T-helper 2 cell treated with Interferon-gamma antibody and Interleukin-4, amounts not matched to agents 5 μg/mL and 100 μg/mL, for 36 hours (primary cell): ENCODE results near the gene NEK1.

Experiments
- DNase-seq: peaks from one replicate; pipeline ENCODE4 v3.0.0; 2021; ENCODE audit warnings: low spot score
- H3K27ac Mint-ChIP-seq: one replicate; pipeline ENCODE4 v1.8.0; 2021; ENCODE audit warnings: mild to moderate bottlenecking, mixed read lengths
- H3K27me3 Mint-ChIP-seq: one replicate; pipeline ENCODE4 v1.8.0; 2021; ENCODE audit warnings: low read depth, mixed read lengths
- H3K36me3 Mint-ChIP-seq: one replicate; pipeline ENCODE4 v1.8.0; 2021; ENCODE audit warnings: low read depth, mixed read lengths
- H3K4me1 Mint-ChIP-seq: one replicate; pipeline ENCODE4 v1.8.0; 2021; ENCODE audit warnings: low read depth, mixed read lengths
- H3K4me3 Mint-ChIP-seq: one replicate; pipeline ENCODE4 v1.8.0; 2022; ENCODE audit warnings: mild to moderate bottlenecking, moderate library complexity, mixed read lengths
- H3K9me3 Mint-ChIP-seq: one replicate; pipeline ENCODE4 v1.8.0; 2021; ENCODE audit warnings: mixed read lengths

Gene NEK1, protein sequence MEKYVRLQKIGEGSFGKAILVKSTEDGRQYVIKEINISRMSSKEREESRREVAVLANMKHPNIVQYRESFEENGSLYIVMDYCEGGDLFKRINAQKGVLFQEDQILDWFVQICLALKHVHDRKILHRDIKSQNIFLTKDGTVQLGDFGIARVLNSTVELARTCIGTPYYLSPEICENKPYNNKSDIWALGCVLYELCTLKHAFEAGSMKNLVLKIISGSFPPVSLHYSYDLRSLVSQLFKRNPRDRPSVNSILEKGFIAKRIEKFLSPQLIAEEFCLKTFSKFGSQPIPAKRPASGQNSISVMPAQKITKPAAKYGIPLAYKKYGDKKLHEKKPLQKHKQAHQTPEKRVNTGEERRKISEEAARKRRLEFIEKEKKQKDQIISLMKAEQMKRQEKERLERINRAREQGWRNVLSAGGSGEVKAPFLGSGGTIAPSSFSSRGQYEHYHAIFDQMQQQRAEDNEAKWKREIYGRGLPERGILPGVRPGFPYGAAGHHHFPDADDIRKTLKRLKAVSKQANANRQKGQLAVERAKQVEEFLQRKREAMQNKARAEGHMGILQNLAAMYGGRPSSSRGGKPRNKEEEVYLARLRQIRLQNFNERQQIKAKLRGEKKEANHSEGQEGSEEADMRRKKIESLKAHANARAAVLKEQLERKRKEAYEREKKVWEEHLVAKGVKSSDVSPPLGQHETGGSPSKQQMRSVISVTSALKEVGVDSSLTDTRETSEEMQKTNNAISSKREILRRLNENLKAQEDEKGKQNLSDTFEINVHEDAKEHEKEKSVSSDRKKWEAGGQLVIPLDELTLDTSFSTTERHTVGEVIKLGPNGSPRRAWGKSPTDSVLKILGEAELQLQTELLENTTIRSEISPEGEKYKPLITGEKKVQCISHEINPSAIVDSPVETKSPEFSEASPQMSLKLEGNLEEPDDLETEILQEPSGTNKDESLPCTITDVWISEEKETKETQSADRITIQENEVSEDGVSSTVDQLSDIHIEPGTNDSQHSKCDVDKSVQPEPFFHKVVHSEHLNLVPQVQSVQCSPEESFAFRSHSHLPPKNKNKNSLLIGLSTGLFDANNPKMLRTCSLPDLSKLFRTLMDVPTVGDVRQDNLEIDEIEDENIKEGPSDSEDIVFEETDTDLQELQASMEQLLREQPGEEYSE (N-terminal part only)

DNA sequence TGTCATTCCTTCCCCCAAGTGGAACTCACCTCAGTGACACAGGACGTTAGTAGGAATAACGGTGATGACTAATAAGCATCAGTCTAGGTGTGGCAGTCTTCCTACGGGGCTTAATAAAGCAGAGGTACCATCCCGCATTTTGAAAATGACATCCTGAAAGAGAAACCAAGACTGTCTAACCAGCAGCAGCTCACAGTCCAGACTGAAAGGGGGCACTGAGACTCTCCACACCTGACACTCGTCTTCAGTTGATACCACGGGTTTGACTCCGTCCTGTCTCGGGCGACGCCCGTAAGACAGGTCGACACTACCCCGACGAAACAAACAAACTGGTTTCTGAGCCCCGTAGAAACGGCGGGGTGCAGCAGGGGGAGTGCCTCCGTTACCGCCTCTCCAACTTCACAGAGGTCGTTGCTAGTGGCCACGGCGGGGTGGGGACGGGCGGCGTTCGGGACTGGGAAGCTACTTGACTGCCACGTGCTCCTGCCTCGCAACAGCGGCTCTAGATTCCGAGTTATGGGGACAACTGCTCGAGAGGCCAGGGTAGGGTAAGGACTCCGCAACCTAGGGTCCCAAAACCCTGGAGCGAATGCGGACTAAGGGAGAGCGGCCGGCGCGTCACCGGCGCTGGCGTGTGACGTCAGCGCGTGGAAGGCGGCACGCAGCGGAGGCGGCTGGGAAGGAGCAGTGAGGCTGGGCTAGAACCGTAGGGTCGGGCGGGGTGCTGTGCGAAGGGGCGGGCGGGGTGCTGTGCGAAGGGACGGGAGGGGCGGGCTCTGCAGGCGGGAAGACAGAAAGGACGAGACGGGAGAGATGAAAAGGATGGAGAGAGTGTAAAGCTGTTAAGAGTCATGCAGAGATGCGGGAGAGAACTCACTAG, at the start of gene NEK1:
TSS of gene NEK1 (minus strand) at position 593 of the 880 bp plus-strand sequence. CDS start 9,953 bp downstream, outside the sequence.
- Mint-ChIP-seq H3K36me3 (peaks cover 6% of the 10 kb centered on the region), H3K4me3 (peak within 1 kb of the TSS; percentile 95), H3K27me3 (no peaks in the 10 kb centered on the region), H3K4me1 (peaks cover 40% of the 10 kb centered on the region), H3K9me3 (no peaks in the 10 kb centered on the region), H3K27ac (peak within 1 kb of the TSS; percentile 98)
- peak; percentile 85 for DNase-seq

DNA sequence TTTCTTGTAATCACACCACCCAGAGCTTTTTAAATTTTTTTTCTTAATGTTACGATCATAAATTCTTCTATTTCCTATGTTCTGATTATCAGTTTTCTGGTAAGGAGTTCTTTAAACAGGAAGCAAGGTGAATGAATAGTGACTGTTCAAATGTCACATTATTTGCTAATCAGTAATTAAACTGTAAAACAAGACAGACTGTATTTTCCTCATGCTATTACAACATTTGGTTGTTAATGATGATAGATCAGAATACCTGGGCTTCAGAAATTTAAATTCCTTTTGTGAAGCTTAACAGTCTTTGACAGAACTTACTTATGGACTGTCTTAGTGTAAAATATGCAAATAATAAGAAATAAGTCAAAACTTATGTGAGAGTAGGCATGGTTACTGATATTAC, 49.4 kb upstream of the NEK1 start:
- no peak overlapping the region for H3K27ac Mint-ChIP-seq
- H3K36me3 Mint-ChIP-seq: peaks cover 15% of the 10 kb centered on the region
- no peak overlapping the region for H3K4me3 Mint-ChIP-seq
- no peaks in the 10 kb centered on the region for H3K9me3 Mint-ChIP-seq
- H3K27me3 Mint-ChIP-seq: no peaks in the 10 kb centered on the region
- peaks cover 41% of the 10 kb centered on the region for H3K4me1 Mint-ChIP-seq
- DNase-seq: no peak

DNA sequence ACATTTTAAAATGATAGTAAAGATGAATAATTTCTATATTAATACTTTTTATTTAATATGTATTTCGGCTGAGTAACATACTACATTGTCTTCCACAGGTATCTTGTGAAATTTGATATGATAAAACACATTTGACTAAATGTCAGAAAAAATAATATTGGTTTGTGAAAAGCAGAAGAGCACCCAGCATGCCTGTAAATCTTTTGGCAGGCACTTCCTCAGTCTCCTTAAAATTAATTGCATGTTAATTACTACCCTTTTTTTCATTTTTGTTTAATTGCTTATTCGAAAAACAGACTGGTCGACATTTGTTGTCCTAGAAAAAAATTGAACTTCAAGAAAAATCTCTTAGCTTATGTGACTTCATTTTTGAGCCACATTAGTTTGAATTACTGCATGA, 48.5 kb upstream of the NEK1 start:
- Mint-ChIP-seq H3K4me1 (peaks cover 41% of the 10 kb centered on the region), H3K36me3 (peaks cover 7% of the 10 kb centered on the region), H3K9me3 (no peaks in the 10 kb centered on the region), H3K27me3 (no peaks in the 10 kb centered on the region), H3K4me3 (no peak overlapping the region), H3K27ac (no peak overlapping the region)
- DNase-seq: no peak

DNA sequence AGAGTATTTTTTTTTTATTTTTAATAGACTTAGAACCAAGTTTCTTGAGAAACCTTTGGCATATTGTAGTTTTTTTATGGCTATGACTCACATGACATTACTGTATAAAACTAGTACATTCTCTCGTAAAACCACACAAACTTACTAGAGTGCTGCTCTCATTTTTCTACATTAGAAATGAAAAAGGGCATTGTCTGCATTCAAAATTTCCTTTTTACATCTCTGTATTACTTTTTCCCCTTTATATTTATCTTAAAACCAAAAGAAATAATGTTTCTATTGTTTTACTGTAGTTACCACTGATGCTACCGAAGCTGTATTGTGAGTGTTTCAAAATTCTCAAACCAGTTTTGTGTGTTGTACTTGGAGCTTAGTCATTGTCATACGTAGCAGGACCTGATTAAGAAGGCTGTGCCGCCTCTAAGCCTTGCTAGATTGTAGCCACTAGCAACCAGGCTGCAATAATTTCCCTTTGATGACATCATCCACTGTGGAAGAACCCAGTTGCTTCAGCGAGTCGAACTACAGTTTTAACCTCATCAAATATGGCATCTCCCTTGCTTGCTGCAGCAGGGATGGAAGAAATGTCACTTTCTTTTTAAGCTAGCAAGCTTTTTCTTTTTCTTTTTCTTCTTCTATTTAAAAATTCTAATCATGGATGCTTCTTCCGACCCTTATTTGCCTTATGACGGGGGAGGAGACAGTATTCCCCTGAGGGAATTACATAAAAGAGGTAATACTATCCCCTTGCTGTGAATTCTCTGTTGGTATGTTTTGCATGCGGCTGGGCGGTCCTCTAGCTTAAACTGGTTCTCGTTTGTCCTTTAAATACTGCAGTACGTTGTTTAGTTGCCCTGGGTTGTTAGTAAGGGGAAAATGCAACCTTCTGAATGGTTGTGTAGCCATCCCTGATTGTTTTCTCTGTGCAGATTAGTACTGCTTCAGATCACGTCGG, 47.6 kb upstream of the NEK1 start:
- H3K4me1 Mint-ChIP-seq: peaks cover 31% of the 10 kb centered on the region
- DNase-seq: peak; percentile 80
- no peaks in the 10 kb centered on the region for H3K9me3 Mint-ChIP-seq
- H3K36me3 Mint-ChIP-seq: no peaks in the 10 kb centered on the region
- peak overlapping the region; percentile 80 for H3K4me3 Mint-ChIP-seq
- H3K27ac Mint-ChIP-seq: peak overlapping the region; percentile 98
- no peaks in the 10 kb centered on the region for H3K27me3 Mint-ChIP-seq

DNA sequence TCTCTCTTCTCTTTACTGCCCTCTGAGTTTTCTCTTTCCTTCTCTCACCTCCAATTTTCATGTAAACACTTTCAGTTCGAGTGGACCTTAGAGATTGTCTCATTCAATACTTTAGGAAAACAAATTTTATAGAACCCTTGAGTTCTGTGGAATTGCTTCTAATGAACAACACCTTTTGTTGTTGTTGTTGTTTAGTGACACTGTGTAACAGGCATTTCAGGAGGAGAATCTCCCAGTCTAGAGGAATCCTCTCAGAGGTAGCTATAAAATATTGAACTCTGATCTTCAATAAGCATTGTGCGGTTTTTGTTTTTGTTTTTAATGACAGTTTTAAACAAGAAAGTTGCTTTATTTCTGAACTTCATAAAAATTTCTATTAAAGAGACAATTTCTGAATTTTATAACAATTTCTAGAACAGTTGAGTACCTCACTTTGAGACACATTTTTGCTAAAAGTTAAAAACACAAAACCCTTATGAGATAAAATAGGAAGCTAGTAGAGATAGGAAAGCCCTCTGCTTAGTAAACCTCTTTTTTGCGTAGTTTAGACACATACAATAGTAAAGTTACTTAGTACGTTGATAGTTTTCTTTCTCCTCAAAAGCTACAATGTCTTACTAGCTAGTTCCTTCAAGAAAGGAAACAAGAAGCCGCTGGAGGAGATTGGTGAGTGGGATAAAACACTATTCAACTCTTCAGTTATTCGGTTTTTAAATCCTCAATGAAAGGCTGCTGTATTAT, 46.8 kb upstream of the NEK1 start:
- H3K27me3 Mint-ChIP-seq: no peaks in the 10 kb centered on the region
- no peak for DNase-seq
- H3K36me3 Mint-ChIP-seq: peaks cover 2% of the 10 kb centered on the region
- H3K9me3 Mint-ChIP-seq: no peaks in the 10 kb centered on the region
- H3K4me3 Mint-ChIP-seq: peak overlapping the region; percentile 24
- H3K27ac Mint-ChIP-seq: peak overlapping the region; percentile 45
- peaks cover 27% of the 10 kb centered on the region for H3K4me1 Mint-ChIP-seq

DNA sequence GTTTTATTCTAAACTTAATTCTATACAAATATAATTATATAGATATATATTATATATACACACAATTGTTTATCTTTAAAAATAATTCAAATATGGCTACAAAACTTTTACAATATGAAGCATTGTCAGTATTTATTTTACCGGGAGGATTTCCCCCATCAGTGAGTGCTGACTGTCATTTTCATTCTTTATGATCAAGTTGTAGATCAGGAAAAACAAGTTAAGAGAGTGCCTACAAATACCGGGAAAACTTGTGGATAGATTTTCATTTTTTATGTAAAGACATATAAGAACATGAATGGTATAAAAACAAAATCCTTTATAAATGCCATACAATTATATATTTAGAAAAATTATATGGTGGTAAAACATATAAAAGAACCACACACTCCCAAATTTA, 45.8 kb upstream of the NEK1 start:
- no peak overlapping the region for H3K27ac Mint-ChIP-seq
- H3K4me1 Mint-ChIP-seq: peaks cover 27% of the 10 kb centered on the region
- H3K9me3 Mint-ChIP-seq: no peaks in the 10 kb centered on the region

DNA sequence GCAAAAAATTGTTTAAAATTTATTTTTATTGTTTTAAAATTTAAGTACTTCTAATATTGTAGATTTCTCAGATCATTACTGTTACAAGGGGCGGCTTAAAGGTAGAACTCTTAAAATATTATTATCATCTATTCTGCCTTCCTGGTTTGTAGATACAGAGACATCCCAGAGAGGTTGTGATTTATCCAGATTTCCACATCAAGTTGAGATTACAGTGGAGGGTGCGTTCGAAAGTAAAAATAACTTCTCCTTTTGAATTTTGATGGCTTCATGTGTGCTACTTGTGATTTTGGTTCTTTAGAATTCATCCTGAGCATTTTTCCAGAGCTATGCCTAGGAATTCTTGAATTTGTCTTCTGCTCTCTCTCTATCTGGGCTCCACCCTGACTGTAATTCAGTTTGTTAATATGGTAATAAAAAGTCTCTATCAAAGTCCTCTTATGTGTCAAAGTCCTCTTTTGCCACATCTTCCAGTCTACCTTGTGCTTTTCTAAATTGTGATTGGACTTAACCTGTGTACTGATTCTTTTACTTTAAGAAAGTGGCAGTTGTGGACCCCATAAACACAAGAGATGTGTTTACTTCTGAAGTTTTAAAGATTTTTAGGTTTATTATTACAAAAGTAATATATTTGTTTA, 45.2 kb upstream of the NEK1 start:
- H3K4me3 Mint-ChIP-seq: no peak overlapping the region
- peaks cover 27% of the 10 kb centered on the region for H3K4me1 Mint-ChIP-seq
- H3K27ac Mint-ChIP-seq: no peak overlapping the region
- no peak for DNase-seq
- no peaks in the 10 kb centered on the region for H3K27me3 Mint-ChIP-seq
- peaks cover 4% of the 10 kb centered on the region for H3K36me3 Mint-ChIP-seq
- no peaks in the 10 kb centered on the region for H3K9me3 Mint-ChIP-seq

More for the DNA sequence above, 45.8 kb upstream of the NEK1 start:
- Mint-ChIP-seq H3K4me3 (no peak overlapping the region), H3K36me3 (peaks cover 2% of the 10 kb centered on the region), H3K27me3 (no peaks in the 10 kb centered on the region)
- no peak for DNase-seq

DNA sequence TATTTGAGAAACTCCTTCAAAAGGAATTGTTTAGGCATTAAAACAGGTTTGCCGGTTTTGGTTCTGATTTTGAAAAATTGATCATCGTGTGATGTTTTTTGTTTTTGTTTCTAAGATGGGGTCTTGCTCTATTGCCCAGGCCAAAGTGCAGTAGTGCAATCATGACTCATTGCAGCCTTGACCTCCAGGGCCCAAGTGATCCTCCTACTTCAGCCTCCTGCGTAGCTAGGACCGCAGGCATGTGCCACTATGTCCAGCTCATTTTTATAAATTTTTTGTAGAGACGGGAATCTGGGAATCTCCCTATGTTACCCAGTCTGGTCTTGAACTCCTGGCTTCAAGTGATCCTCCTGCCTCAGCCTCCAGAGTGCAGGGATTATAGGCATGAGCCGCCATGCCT, 43.0 kb upstream of the NEK1 start:
- DNase-seq: no peak
- Mint-ChIP-seq H3K27ac (no peak overlapping the region), H3K4me3 (no peak overlapping the region), H3K27me3 (no peaks in the 10 kb centered on the region), H3K36me3 (peaks cover 6% of the 10 kb centered on the region), H3K4me1 (peaks cover 16% of the 10 kb centered on the region), H3K9me3 (no peaks in the 10 kb centered on the region)

DNA sequence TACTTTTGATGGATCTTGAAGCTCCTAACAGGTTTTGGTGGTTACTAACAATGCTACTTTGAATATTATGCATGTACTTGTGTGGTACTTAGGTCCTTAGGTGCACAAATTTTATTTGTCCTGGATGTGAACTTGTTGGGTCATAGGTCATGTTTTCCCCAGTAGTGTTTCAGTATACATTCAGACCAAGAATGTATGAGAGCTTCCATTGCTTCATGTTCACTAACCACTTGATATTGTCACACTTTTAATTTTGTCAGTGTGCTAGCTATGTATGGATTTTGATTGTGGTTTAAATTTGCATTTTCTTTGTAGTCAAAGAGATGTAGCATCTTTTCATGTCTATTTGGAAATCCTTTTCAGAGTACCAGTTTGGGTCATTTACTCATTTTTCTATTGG, 40.2 kb upstream of the NEK1 start:
- H3K36me3 Mint-ChIP-seq: peaks cover 10% of the 10 kb centered on the region
- no peaks in the 10 kb centered on the region for H3K27me3 Mint-ChIP-seq
- H3K9me3 Mint-ChIP-seq: no peaks in the 10 kb centered on the region
- DNase-seq: no peak
- peaks cover under 1% of the 10 kb centered on the region for H3K4me1 Mint-ChIP-seq
- no peak overlapping the region for H3K4me3 Mint-ChIP-seq
- H3K27ac Mint-ChIP-seq: no peak overlapping the region

DNA sequence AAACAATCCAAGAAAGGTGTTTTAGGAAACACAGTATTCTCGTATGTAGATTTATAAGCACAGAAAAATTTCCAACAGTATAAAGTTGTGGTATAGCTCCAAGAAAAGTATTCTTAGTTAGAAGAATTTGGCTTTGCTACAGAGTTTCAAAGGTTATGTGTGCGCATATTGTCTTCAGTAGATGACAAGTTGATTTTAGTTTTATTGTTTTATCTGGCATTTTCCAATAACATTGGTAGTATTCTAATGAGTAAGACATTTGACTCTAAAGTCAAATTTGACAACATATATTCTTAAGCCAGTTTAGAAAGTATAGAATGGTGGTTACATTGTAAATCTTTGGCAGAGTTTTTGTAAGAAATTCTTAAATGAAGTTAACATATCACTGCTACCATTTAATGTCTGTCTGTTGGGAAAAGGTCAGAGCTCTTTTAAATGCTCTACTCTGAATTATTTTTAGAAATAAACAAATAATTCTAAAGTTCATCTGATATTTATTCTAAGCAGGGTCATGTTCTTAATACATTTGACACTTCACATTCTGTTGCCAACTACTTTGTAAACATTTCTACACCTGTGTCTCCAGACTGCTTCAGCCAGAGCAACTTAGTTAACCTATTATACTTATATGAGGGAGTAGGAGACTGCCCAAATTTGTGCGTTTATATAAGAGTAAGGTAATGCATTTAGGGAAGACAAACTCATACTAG, 38.0 kb upstream of the NEK1 start:
- Mint-ChIP-seq H3K27me3 (no peaks in the 10 kb centered on the region), H3K9me3 (no peaks in the 10 kb centered on the region), H3K36me3 (peaks cover 12% of the 10 kb centered on the region), H3K4me1 (no peaks in the 10 kb centered on the region), H3K4me3 (no peak overlapping the region), H3K27ac (no peak overlapping the region)
- no peak for DNase-seq

DNA sequence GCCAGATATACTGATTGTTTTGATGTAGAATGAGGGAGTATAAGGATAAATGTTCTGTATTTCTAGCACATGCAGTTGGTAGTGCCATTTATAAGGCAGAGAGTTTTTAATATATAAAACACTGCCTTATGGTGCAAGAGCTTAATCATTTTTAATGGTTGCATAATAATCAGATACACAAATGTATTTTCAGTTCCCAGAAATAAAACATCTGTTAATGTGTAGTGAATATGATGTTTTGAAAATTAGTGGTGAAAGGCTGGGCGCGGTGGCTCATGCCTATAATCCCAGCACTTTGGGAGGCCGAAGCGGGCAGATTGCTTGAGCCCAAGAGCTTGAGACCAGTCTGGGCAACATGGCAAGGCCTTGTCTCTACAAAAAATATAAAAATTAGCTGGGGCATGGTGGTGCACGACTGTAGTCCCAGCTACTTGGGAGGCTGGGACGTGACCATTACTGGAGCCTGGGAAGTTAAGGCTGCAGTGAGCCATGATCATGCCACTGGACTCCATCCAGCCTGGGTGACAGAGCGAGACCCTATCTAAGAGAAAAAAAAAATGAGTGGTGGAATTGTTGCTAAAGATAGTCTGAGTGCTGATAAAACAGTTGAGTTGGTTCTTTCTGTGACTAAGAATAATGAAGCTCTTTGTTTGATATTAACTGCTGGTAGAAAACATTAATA, 37.3 kb upstream of the NEK1 start:
- H3K9me3 Mint-ChIP-seq: no peaks in the 10 kb centered on the region
- no peaks in the 10 kb centered on the region for H3K4me1 Mint-ChIP-seq

More for the DNA sequence above, 37.3 kb upstream of the NEK1 start:
- Mint-ChIP-seq H3K36me3 (peaks cover 12% of the 10 kb centered on the region), H3K27ac (no peak overlapping the region), H3K4me3 (no peak overlapping the region), H3K27me3 (no peaks in the 10 kb centered on the region)
- DNase-seq: no peak
